Right lobe of liver (tissue), 4 donors: ENCODE results near the gene OR2J2.

Experiments used
- CTCF ChIP-seq, 4 donors: fragments of 200-600 bp in 3 of 4; fragments of 450-650 bp in 1 of 4; IDR thresholded peaks; one replicate each; pipeline versions ENCODE4 v1.5.1 to v1.8.0; 2016 to 2022; ENCODE audit warnings: antibody characterized with exemption in 4 of 4, mild to moderate bottlenecking in 2 of 4
- POLR2A ChIP-seq: fragments of 450-650 bp; IDR thresholded peaks from one replicate; pipeline ENCODE4 v1.6.1; 2017; ENCODE audit warnings: antibody characterized with exemption, mild to moderate bottlenecking
- donor health status: DM: no; HTN: no; CAD: no.
- donor health status: DM: no; HTN: no; CAD: no.
- donor health status: DM: no; HTN: yes; CAD: no.

GRCh38 chr6:29200767-29201662, 30.3 kb downstream of the OR2J2 start:
- TF ChIP-seq CTCF (IDR thresholded peaks at IDR 0.05) (no peak), POLR2A (no peak)
